Thyroid gland (tissue), 4 donors: ENCODE data around the gene BCAS3.

Experiments
- POLR2A ChIP-seq, 2 donors: fragments of 450-650 bp; IDR thresholded peaks; one replicate each; pipeline ENCODE4 v1.6.1; 2017; ENCODE audit warnings: antibody characterized with exemption in 2 of 2, mild to moderate bottlenecking in 2 of 2, moderate library complexity in 1 of 2
- TF ChIP-seq, protein P1 (sequence below), 6 experiments: fragments of 200-600 bp in 3 of 6; fragments of 450-650 bp in 3 of 6; sonication (generic) in 3 of 6; IDR thresholded peaks; one replicate each; pipeline ENCODE4 v1.5.1; 2016 to 2019; ENCODE audit warnings: antibody characterized with exemption in 6 of 6, mild to moderate bottlenecking in 2 of 6, inconsistent platforms in 1 of 6, moderate library complexity in 1 of 6

- TF ChIP-seq, protein P1, sequence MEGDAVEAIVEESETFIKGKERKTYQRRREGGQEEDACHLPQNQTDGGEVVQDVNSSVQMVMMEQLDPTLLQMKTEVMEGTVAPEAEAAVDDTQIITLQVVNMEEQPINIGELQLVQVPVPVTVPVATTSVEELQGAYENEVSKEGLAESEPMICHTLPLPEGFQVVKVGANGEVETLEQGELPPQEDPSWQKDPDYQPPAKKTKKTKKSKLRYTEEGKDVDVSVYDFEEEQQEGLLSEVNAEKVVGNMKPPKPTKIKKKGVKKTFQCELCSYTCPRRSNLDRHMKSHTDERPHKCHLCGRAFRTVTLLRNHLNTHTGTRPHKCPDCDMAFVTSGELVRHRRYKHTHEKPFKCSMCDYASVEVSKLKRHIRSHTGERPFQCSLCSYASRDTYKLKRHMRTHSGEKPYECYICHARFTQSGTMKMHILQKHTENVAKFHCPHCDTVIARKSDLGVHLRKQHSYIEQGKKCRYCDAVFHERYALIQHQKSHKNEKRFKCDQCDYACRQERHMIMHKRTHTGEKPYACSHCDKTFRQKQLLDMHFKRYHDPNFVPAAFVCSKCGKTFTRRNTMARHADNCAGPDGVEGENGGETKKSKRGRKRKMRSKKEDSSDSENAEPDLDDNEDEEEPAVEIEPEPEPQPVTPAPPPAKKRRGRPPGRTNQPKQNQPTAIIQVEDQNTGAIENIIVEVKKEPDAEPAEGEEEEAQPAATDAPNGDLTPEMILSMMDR (IDR thresholded peaks at IDR 0.05): no peak
- TF ChIP-seq POLR2A (IDR thresholded peaks at IDR 0.05): no peak
These were observed 715.9 kb downstream of the BCAS3 start for GRCh38 chr17:61393550-61393903.
